GM18870 (cell line): Measurements from ENCODE around the gene NOM1.
"Not testable (repeated sequence)": the region's sequence is repeated elsewhere in the genome, so short reads cannot be mapped to it uniquely, and the experiment has no call there.

Experiments used
- ATAC-seq: cut with Tn5 transposase; IDR thresholded peaks from one replicate; pipeline ENCODE4 v1.9.1; 2021; ENCODE audit warnings: moderate library complexity; ENCODE audit not compliant: unreplicated experiment

NOM1 gene

DNA sequence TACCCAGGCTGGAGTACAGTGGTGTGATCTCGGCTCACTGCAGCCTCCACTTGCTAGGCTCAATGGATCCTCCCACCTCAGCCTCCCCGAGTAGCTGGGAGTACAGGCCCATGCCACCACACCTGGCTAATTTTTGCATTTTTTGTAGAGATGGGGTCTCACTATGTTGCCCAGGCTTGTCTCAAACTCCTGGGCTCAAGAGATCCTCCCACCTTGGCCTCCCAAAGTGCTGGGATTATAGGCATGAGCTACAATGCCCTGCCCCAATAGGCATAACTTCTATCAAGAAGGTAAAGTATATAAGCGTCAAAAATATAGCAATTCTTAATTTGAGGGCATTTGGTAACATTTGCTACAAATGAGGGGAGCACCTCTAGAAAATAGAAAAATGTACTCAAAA lies 12.7 kb upstream of the NOM1 start:
- not testable (repeated sequence) for ATAC-seq

DNA sequence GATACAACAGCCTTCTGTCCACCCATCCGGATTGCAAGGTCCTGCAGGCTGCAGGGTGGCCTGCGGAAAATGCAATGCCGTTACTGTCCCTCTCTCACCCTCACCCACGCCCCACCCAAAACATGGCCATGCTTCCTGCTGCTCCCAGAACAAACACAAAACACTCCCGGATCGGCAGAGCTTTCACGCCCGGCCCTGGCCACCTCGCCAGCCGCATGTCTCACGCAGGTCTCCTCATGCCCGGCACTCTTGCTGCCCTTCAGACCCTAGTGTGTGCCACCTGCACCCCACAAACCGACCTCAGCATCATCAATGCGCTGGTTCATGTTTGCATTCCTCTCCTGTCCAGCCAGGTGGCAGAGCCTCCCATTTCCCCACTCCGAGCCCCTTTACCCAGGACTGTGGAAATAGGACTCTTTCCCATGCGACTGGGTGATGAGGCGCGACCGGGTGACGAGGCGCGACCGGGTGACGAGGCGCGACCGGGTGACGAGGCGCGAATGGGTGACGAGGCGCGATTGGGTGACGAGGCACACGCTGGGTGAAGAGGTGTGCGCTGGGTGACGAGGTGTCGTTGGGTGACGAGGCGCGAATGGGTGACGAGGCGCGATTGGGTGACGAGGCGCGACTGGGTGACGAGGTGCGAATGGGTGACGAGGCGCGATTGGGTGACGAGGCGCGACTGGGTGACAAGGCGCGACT lies 8.9 kb upstream of the NOM1 start:
- no peak for ATAC-seq

DNA sequence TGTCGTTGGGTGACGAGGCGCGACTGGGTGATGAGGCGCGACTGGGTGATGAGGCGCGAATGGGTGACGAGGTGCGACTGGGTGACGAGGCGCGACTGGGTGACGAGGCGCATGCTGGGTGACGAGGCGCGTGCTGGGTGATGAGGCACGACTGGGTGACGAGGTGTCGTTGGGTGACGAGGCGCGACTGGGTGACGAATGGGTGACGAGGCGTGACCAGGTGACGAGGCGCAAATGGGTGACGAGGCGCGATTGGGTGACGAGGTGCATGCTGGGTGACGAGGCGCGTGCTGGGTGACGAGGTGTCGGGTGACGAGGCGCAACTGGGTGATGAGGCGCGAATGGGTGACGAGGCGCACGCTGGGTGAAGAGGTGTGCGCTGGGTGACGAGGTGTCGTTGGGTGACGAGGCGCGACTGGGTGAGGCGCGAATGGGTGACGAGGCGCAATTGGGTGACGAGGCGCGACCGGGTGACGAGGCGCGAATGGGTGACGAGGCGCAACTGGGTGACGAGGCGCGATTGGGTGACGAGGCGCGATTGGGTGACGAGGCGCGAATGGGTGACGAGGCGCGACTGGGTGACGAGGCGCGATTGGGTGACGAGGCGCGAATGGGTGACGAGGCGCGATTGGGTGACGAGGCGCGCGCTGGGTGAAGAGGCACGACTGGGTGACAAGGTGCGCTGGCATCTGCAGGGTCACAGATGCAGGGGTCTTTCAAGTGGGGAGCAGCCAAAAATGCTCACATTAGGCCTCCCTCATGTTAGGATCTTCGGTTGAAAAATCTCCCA lies 7.9 kb upstream of the NOM1 start:
- no peak for ATAC-seq

DNA sequence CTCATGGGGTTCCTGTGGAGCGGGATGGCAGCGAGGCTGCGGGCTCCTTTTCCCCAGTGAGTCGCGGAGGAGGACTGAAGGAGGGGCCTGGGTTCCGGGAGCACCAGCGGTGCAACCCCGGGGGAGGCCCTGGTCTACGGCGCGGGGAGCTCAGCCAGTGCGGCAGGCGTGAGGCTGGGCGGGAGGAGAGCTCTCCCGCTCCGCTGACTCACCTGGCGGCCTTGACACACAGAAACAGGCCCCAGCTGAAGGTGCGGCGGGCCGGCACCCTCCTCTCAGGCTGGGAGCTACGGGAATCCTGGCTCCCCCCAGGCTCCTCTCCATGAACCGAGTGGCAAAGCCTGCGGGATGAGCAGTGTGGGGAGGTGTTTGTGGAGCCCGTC lies 6.8 kb upstream of the NOM1 start:
- ATAC-seq, result no peak

DNA sequence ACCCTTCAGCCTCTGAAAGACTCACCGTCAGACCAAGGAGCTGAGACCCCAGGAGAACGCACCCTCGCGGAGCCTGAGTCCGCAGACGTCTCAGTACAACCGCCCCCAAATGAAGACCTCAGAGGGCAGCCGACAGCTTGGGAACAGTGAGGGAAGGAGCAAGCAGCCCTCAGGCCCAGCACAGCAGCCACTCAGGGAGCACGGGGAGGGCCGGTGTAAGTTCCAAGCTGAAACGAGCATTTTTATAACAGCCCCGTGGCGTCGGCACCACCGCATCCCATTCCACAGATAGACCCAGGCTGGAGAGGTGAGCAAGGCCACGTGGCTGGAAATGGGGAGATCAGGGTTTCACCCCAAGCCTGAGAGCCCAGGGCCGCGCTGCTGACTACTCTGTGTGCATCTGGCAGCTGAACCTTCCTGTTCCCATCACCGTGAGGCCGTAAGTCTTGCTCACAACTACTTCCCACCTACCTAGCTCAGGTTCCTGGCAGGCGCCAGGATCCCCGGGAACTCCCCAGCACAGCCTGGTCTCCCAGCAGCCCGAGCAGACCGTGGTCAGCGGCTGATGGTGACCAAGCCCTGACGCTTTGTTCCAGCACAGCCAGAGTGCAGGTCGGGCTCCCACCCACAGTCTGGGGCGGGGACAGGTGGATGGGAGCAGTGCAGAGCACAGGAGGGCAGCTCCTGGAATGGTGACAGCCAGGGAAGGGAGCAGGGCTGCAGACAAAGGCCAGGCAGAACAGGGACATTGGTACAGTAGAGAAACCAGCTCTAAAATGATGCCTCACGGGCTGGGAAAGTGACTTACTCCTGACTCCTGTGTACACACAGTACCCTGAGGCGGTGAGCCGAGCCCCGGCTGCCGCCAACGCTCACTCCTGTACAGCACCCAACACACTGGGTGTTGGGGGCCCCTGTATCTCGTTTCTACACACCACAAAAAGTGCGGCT lies 6.1 kb upstream of the NOM1 start:
- no peak for ATAC-seq

DNA sequence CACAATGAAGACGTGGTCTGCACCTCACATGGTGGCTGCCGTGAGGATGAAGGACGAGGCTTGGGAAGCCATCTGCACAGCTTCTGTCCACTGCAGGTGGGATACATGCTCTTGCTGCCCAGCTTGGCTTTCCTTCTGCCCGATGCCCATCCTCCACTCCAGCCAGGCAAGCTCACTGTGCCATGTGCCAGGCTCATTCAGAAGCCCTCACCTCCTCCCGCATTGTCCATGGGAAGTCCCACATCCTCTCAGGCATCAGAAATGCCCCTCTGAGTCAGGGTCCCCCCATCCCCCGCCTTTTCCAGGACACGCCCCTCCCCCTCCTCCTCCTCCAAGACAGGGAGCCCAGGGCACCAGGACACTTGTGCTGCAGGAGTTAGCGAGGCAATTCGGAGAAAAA lies 4.6 kb upstream of the NOM1 start:
- no peak for ATAC-seq

DNA sequence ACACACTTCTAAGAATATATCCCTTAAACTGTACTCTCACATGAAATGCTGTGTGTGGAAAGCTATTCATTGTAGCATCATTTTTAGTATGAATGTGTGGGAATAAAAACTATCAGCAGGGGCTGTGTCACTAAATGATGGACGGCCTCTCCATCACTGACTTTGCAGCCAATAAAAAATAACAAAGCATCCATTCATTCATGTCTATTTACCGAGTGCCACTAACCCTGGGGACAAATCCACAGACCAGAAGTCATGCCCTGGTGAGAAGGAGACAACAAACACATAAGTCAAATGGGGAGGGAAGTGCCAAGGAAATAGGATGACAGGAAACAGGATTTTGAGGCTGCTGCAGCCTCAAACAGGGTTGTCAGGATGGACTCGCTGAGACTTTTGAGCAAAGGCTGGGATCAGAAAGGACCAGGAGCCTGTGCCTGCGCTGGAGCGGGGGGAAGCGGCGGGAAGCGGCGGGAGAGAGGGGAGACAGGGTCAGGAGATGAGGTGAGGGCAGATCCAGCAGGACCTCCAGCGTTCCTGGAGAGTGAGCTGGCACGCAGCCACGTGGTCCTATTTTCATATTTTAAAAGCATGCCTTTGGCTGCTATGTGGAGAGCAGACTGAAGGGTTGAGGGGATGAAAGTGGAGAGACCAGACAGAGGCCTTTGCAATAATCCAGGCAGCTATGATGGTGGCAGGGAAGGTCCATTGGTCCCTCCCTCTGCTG lies 2.2 kb upstream of the NOM1 start:
- no peak for ATAC-seq

DNA sequence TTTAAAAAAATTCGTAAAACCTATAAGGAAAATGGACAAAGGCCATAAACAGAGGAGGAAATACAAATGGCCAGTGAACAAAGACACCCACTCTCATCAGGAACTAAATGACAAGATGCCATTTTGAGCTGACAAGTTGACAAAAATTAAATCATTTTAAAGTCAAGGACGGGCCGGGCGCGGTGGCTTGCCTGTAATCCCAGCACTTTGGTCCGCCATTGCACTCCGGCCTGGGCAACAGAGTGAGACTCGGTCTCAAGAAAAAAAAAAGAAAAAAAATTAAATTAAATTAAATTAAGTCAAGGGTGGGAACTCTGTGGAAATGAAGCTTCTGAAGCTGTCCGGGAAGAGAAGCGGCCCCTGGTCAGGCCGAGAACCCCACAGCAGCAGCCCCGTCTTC lies 1.2 kb upstream of the NOM1 start:
- ATAC-seq, result no peak

DNA sequence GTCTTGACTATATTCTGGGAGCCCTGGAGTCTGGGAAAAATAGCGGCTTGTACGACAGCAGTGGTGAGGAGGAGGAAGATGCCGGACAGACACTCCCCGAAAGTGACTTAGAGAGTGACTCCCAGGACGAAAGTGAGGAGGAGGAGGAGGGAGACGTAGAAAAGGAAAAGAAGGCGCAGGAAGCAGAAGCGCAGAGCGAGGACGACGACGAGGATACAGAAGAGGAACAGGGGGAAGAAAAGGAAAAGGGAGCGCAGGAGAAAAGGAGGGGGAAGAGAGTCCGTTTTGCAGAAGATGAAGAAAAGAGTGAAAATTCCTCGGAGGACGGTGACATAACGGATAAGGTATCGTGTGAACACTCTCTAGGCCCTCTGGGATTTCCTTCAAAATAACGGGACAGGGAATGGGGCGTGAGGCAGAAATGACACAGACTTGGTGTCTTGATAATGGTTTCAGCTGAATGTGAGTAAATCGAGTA lies 908 bp downstream of the NOM1 start:
- no peak for ATAC-seq

DNA sequence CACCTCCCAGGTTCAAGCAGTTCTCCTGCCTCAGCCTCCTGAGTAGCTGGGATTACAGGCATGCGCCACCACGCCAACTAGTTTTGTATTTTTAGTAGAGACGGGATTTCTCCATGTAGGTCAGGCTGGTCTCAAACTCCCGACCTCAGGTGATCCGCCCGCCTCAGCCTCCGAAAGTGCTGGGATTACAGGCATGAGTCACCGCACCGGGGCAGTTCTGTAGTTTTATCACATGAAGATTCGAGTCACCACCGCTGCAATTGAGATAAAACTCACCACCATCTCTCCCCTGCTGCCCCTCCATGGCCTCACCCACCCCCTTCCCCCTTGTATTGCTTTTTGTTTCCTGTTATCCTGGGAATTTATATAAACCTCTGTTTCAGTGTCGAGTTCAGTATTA lies 3.7 kb downstream of the NOM1 start:
- not testable (repeated sequence) for ATAC-seq

DNA sequence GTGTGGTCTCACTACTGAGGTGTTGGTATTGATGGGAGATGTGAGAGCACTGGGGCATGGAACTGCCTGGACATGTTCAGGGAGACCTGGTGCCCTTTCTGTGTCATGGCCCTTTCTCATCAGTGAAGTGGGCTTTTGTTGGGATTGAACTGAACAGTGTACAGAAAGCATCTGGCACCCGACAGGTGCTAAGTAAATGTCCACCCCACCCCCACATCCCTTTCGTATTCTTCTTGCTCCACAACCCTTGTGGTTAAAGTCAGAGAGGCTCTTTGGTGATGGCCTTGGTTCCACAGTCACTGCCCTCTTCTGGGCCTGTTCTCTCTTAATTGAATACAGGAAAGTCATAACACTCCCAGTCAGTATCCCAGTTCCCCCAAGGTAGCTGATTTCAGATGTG lies 5.4 kb downstream of the NOM1 start:
- ATAC-seq, result no peak

DNA sequence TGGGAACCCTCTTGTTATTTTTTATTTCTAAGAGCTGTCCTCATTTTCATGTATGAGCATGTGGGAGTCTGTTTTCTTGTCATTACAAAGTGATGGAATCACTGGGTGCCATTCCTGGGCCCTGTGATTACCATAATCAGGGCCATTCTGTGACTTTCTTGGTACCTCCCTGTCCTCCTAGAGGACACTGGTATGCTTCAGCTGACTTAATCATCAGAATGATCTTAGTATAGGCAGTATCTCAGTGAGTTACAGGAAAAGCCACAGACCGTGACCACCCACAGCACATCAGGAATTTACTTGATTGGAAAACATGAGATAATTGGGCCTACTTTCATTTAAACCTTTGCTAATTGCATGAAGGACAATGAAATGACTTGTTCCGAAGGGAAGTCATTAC lies 7.2 kb downstream of the NOM1 start:
- ATAC-seq, result no peak

DNA sequence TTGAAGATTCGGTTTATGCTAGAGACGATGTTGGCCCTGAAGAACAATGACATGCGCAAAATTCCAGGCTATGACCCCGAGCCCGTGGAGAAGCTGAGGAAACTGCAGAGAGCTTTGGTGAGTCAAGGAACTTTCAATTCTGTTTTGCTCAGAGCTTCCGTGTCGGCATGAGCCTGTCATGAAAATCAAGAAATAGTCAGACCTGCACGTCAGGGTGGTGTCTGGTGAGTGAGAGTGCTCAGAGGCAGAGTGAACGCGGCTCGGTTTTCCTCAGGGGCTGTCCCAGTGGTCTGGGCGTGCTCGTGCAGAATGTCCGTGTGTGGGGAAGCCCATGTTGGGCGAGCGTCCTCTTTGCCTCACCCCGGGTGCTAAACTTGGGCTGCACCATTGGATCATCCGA lies 12.6 kb downstream of the NOM1 start:
- ATAC-seq, result no peak

DNA sequence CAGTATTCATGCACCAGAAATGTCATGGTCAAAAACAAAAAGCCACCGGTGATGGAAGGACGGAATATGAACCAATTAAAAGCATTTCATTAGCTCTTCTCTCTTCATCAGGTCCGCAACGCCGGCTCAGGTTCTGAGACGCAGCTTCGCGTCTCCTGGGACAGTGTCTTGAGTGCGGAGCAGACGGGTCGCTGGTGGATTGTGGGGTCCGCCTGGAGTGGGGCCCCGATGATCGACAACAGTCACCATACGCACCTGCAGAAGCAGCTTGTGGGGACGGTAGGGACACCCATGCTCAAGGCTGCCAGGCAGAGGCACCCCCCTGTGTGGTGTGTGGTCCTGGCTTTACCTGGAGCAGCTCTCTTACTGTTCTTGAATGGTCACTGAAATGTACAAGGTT lies 13.4 kb downstream of the NOM1 start:
- ATAC-seq, result no peak

DNA sequence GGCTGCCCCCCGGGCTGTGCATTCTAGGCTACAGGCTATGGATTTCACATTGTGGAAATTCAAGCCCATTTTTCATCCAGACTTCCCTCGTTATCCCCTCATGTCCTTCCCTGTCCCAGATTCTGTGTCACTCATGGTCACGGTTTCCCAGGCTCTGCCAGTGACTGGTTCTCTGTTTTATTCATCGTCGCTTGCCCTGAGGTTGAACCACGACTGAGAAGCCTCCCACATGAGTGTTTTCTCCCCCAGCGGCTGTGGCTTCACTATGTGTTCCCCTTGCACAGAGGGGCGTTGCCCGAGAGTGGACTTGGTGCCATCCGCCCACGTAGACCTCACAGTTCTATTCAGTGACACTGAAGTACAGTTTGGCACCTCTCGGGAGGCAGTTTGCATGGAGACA lies 14.0 kb downstream of the NOM1 start:
- no peak for ATAC-seq

DNA sequence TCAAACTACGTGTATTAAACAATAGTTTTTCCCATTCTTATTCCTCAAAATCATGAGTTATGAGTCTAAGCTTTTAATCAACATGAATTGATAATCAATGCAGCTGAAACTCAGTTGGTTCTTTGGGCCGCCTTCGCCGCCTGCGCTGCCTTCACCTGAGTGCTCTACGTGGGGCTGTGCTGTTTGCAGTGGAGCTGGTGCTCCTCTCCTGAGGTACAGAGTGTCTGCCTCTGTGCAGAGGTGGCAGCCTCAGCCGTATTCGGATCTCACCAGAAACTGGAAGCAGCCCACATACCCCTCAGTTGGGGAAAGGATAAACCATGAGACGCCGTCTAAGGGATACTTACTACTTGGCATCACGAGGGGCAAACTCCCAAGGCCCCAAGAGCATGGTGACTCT lies 15.5 kb downstream of the NOM1 start:
- ATAC-seq, result no peak

DNA sequence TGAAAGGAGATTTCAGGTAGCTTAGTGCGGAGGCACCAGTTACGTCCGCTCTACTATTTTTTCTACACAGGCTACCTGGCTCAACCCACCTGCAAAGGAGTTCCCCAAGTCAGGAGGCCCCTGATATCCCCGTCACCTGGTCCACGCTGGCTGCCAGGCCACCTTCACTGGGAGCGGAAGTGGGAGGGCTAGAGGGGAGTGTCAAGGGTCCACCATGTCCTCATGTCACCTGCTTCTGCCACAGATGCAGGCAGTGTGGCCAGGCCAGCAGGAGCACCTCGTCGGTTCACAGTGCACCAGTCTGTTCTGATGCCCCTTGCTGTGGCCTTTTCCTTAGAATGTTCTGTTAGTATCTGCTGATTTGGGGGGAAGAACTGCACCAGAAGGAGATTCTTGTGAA lies 16.9 kb downstream of the NOM1 start:
- ATAC-seq, result no peak

DNA sequence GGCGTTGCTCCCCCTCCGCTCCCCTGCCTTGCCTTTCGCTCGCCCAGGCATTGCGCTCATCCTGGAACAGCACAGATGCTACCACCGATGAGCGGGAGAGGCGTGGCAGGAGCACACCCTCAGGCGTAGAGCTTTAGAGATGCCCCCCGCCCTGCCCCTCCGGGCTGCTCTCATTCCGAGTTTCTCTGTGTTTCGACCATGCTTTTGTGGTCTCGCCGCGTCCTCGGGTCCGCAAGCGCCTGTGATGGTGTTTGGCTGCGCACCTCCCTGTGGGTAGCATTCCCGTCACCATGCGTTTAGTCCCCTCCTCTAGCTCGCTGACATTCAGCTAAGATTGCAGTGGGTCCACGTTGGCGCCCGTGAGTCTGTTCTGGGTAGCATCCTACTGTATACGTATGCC lies 18.7 kb downstream of the NOM1 start:
- no peak for ATAC-seq

DNA sequence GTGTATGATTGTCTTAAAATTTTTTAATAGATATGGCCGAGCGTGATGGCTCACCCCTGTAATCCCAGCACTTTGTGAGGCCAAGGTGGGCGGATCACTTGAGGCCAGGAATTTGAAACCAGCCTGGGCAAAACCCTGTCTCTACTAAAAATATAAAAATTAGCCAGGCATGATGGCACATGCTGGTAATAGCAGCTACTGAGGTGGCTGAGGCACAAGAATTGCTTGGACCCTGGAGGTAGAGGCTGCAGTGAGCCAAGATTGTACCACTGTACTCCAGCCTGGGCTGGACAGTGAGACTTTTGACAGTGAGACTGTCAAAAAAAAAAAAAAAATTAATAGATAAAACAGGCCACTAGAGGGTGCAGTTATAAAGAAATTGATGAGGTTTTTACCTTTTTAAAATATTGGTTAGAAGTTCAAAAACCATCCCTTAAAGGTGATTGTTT lies 20.5 kb downstream of the NOM1 start:
- no peak for ATAC-seq

DNA sequence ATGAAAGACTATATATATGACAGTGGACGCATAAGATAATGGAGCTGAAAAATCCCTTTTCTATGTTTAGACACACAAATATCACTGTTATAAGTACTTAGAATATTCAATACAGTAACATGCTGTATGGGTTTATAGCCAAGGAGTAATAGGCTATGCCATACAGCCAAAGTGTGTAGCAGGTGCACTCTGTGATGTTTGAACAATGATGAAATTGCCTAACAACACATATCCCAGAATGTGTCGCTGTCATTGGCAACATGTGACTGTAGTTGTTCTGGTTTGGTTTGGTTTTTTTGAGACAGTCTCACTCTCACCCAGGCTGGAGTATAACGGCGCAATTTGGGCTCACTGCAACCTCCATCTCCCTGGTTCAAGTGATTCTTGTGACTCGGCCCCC lies 26.1 kb downstream of the NOM1 start:
- ATAC-seq, result no peak
